Body of pancreas (tissue), 4 donors: ENCODE measurements around the gene BIRC2. TPM values are rescaled to one million over a fixed set of nuclear protein-coding genes. Genes with fewer than 3 reads are reported as not detected.
"Not testable (repeated sequence)": the region's sequence is repeated elsewhere in the genome, so short reads cannot be mapped to it uniquely, and the experiment has no call there.

ENCODE experiments used
- ATAC-seq: fragments of 150-250 bp; one replicate; pipeline ENCODE4 v1.9.1; 2016
- DNase-seq, 4 donors: peaks; one replicate each; pipeline ENCODE4 v3.0.0-alpha.2; 2019
- H3K27ac ChIP-seq, 4 donors: fragments of 200-600 bp; sonication (generic); 1 replicate in 3 of 4; 2 replicates in 1 of 4; pipeline versions ENCODE4 v1.5.1 to v1.6.1; 2016 to 2019; ENCODE audit warnings: mild to moderate bottlenecking in 1 of 4, mixed read lengths in 1 of 4, moderate library complexity in 1 of 4
- H3K27me3 ChIP-seq, 2 donors: fragments of 200-600 bp; sonication (generic); one replicate each; pipeline ENCODE4 v1.6.0; 2016; ENCODE audit warnings: mild to moderate bottlenecking in 1 of 2
- H3K36me3 ChIP-seq, 2 donors: fragments of 200-600 bp; sonication (generic); replicated peaks in 1 of 2; 2 replicates each; pipeline ENCODE4 v1.5.1; 2016; ENCODE audit warnings: low read depth in 2 of 2; ENCODE audit not compliant: insufficient read depth in 1 of 2
- H3K4me1 ChIP-seq: fragments of 200-600 bp; sonication (generic); one replicate; pipeline ENCODE4 v1.6.0; 2016
- H3K4me3 ChIP-seq, 2 donors: fragments of 200-600 bp; sonication (generic); 1 replicate in 1 of 2; 2 replicates in 1 of 2; pipeline ENCODE4 v1.5.1; 2016 to 2019
- H3K9me3 ChIP-seq, 3 donors: fragments of 200-600 bp; sonication (generic); 1 replicate in 2 of 3; 2 replicates in 1 of 3; pipeline ENCODE4 v1.5.1; 2016
- CTCF ChIP-seq, 7 experiments: fragments of 450-650 bp in 4 of 7; fragments of 200-600 bp in 3 of 7; sonication (generic) in 3 of 7; IDR thresholded peaks; one replicate each; pipeline ENCODE4 v1.5.1; 2016 to 2019; ENCODE audit warnings: antibody characterized with exemption in 7 of 7
- POLR2A ChIP-seq, 3 donors: fragments of 450-650 bp; IDR thresholded peaks; one replicate each; pipeline ENCODE4 v1.6.1; 2016; ENCODE audit warnings: antibody characterized with exemption in 3 of 3, mild to moderate bottlenecking in 2 of 3
- WGBS, 2 donors: methylation state at CpG; one replicate each; pipeline ENCODE4 v1.1.5; 2017; 5-methylcytosine and 5-hydroxymethylcytosine counted together
- intact Hi-C: fragments of 100-400 bp; cut with DNase I; formaldehyde crosslinking; loops from one replicate; pipeline ENCODE4 v1.15.1; 2023
- total RNA-seq, 2 donors: library from RNA; depleted of rRNA; stranded (reverse); fragments of >200 nt; gene quantifications; one replicate each; pipeline ENCODE4 v1.1.0, GENCODE V29; 2016

BIRC2 gene
- total RNA-seq, result 10 to 100 TPM; 46.5 to 53.2 TPM

DNA sequence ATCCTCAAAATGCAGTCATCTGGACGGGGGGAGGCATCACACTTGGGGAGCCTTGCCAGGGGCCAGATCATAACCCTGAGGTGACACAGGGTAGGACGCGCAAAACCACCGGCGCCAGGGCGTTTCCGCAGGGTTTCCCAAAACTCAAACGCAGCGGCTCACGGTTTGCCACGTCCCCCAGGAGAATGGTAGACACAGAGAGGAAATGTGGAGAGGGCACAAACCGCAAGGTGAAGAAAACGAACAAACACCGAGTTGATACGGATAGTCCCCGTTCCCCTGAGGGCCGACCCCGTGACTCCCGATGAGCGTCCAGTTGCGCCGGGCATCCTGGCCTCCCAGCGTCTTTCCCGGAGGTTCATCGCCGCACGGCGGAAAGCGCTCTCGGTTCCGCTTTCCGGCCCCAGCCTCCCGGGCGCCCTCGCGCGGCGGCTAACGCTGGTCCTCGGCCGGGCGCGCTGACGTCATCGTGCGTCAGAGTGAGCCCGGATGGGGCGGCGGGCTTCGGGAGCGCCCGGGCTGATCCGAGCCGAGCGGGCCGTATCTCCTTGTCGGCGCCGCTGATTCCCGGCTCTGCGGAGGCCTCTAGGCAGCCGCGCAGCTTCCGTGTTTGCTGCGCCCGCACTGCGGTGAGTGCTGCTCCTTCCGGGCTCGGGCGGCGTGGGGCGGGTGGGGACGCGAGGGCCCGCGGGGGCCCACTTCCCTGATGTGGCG, at the start of gene BIRC2:
Gene BIRC2, plus strand, starts transcription at position 467 of the 714 bp plus-strand sequence. CDS start 2,641 bp downstream, outside the sequence.
- no peaks in the 10 kb centered on the region for H3K36me3 ChIP-seq
- DNase-seq, result peak; percentile 93 to 96 (median 94)
- peaks cover 28% of the 10 kb centered on the region for H3K4me1 ChIP-seq
- TF ChIP-seq POLR2A (IDR thresholded peaks at IDR 0.05), result peak; percentile 89 to 94 (median 93)
- TF ChIP-seq CTCF (IDR thresholded peaks at IDR 0.05), result peak; percentile 65 to 99 (median 91)
- H3K4me3 ChIP-seq, result peak within 1 kb of the TSS; percentile 65 to 86
- no peaks in the 10 kb centered on the region for H3K27me3 ChIP-seq
- no peaks in the 10 kb centered on the region for H3K9me3 ChIP-seq
- 1 to 2% methylated on average over 24 to 42 of the region's 77 CpGs for WGBS, 2 donors
- ATAC-seq, result peak; percentile 95
- intact Hi-C loops, result no loop called here
- peak within 1 kb of the TSS; percentile 95 to 100 (median 98) for H3K27ac ChIP-seq

DNA sequence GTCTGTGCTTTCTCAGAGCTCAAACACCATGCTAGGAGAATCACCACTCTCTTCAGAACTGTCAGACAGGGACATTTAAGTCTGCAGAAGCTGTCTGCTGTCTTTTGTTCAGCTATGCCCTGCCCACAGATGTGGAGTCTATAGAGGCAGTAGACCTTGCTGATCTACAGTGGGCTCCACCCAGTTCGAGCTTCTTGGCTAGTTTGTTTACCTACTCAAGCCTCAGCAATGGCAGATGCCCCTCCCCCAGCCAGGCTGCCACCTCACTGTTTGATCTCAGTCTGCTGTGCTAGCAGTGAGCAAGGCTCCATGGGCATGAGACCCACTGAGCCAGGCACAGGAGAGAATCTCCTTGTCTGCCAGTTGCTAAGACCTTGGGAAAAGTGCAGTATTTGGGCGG, 46.2 kb upstream of the BIRC2 start:
- WGBS, 2 donors, result 50 to 83% methylated on average over 1 to 2 of the region's 2 CpGs
- not testable (repeated sequence) for H3K4me3 ChIP-seq
- DNase-seq, result peak in 2 of 4 donors; percentile 29 to 33

DNA sequence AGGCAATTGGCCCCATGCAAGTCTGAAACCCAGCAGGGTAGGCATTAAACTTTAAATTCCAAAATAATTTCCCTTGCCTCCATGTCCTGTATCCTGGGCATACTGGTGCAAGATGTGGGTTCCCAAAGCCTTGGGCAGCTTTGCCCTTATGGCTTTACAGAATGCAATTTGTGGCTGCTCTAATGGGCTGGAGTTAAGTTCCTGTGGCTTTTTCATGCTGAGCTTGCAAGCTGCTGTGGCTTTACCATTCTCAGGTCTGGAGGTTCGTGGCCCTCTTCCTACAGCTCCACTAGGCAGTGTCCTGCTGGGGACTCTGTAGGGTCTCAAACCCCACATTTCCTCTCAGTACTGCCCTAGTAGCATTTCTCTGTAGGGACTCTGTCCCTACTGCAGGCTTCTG, 44.8 kb upstream of the BIRC2 start:
- DNase-seq (no peak), ATAC-seq (no peak)
- Histone ChIP-seq H3K9me3 (no peaks in the 10 kb centered on the region), H3K27me3 (no peaks in the 10 kb centered on the region), H3K4me1 (no peaks in the 10 kb centered on the region), H3K27ac (no peak overlapping the region), H3K36me3 (no peaks in the 10 kb centered on the region), H3K4me3 (no peak overlapping the region)
- intact Hi-C loops, result no loop called here
- WGBS, 2 donors, result 94 to 100% methylated on average over 1 of the region's 1 CpG
- no peak for TF ChIP-seq CTCF (IDR thresholded peaks at IDR 0.05)
- TF ChIP-seq POLR2A (IDR thresholded peaks at IDR 0.05), result no peak

More for the DNA sequence above, 46.2 kb upstream of the BIRC2 start:
- H3K9me3 ChIP-seq, ATAC-seq, H3K27me3 ChIP-seq, H3K27ac ChIP-seq, H3K36me3 ChIP-seq, intact Hi-C loops, H3K4me1 ChIP-seq: not testable (repeated sequence)

DNA sequence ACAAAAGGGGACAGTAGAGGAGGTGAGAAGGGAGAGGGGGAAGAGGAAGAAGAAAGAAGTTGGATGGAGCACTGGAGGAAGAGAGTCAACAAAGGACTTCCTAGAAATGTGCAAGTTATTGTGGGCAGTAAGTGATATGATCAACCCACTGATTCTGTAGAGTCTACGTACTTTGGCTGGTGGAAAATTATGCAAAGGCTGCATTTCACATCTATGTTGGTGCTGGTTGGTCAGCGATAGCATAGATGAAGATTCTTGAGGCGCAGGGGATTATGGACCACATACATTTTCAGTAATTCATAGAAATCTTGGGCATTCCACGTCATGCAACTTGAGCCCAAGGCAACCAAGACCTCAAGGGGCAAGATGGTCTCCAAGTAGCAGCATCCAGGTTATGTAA, 42.3 kb upstream of the BIRC2 start:
- 81 to 93% methylated on average over 4 of the region's 4 CpGs for WGBS, 2 donors
- H3K36me3 ChIP-seq, result no peaks in the 10 kb centered on the region

More for the DNA sequence above, 42.3 kb upstream of the BIRC2 start:
- ATAC-seq (no peak), DNase-seq (no peak)
- no peak overlapping the region for H3K27ac ChIP-seq
- no peaks in the 10 kb centered on the region for H3K27me3 ChIP-seq
- H3K4me3 ChIP-seq, result no peak overlapping the region
- no peaks in the 10 kb centered on the region for H3K9me3 ChIP-seq
- intact Hi-C loops, result no loop called here
- TF ChIP-seq CTCF (IDR thresholded peaks at IDR 0.05) (no peak), POLR2A (IDR thresholded peaks at IDR 0.05) (no peak)
- no peaks in the 10 kb centered on the region for H3K4me1 ChIP-seq
